T-helper 2 cell treated with Interferon-gamma antibody and Interleukin-4, amounts not matched to agents 5 μg/mL and 100 μg/mL, for 36 hours (primary cell): Measurements from ENCODE around the gene DNASE2.
"Not testable (repeated sequence)": the region's sequence is repeated elsewhere in the genome, so short reads cannot be mapped to it uniquely, and the experiment has no call there.

Experiments
- DNase-seq: peaks from one replicate; pipeline ENCODE4 v3.0.0; 2021; ENCODE audit warnings: low spot score
- H3K27ac Mint-ChIP-seq: one replicate; pipeline ENCODE4 v1.8.0; 2021; ENCODE audit warnings: mild to moderate bottlenecking, mixed read lengths
- H3K27me3 Mint-ChIP-seq: one replicate; pipeline ENCODE4 v1.8.0; 2021; ENCODE audit warnings: low read depth, mixed read lengths
- H3K36me3 Mint-ChIP-seq: one replicate; pipeline ENCODE4 v1.8.0; 2021; ENCODE audit warnings: low read depth, mixed read lengths
- H3K4me1 Mint-ChIP-seq: one replicate; pipeline ENCODE4 v1.8.0; 2021; ENCODE audit warnings: low read depth, mixed read lengths
- H3K4me3 Mint-ChIP-seq: one replicate; pipeline ENCODE4 v1.8.0; 2022; ENCODE audit warnings: mild to moderate bottlenecking, moderate library complexity, mixed read lengths
- H3K9me3 Mint-ChIP-seq: one replicate; pipeline ENCODE4 v1.8.0; 2021; ENCODE audit warnings: mixed read lengths

The DNASE2 gene

GRCh38 chr19:12881172-12881808 lies at the start of gene DNASE2:
Gene DNASE2, minus strand, starts transcription at chr19:12881449. Its CDS starts 74 bp downstream, at chr19:12881375.
- H3K9me3 Mint-ChIP-seq, result peaks cover 12% of the 10 kb centered on the region
- H3K4me1 Mint-ChIP-seq, result peaks cover 18% of the 10 kb centered on the region
- DNase-seq, result peak; percentile 91
- no peaks in the 10 kb centered on the region for H3K27me3 Mint-ChIP-seq
- peak within 1 kb of the TSS; percentile 90 for H3K27ac Mint-ChIP-seq
- peak within 1 kb of the TSS; percentile 93 for H3K4me3 Mint-ChIP-seq
- peaks cover 15% of the 10 kb centered on the region for H3K36me3 Mint-ChIP-seq

GRCh38 chr19:12930002-12930645 lies 48.9 kb upstream of the DNASE2 start:
- H3K4me3 Mint-ChIP-seq, result no peak overlapping the region
- H3K9me3 Mint-ChIP-seq, result no peaks in the 10 kb centered on the region
- no peak for DNase-seq
- peaks cover 36% of the 10 kb centered on the region for H3K36me3 Mint-ChIP-seq
- H3K4me1 Mint-ChIP-seq, result peaks cover 11% of the 10 kb centered on the region
- no peak overlapping the region for H3K27ac Mint-ChIP-seq
- H3K27me3 Mint-ChIP-seq, result no peaks in the 10 kb centered on the region

GRCh38 chr19:12924621-12925310 lies 43.5 kb upstream of the DNASE2 start:
- Mint-ChIP-seq H3K36me3 (peaks cover 48% of the 10 kb centered on the region), H3K9me3 (no peaks in the 10 kb centered on the region), H3K4me3 (no peak overlapping the region), H3K27me3 (no peaks in the 10 kb centered on the region), H3K27ac (no peak overlapping the region), H3K4me1 (peaks cover 3% of the 10 kb centered on the region)
- DNase-seq, result no peak

- H3K36me3 Mint-ChIP-seq, result peaks cover 35% of the 10 kb centered on the region
- peaks cover 11% of the 10 kb centered on the region for H3K4me1 Mint-ChIP-seq
- H3K9me3 Mint-ChIP-seq, result no peaks in the 10 kb centered on the region
- no peak for DNase-seq
- peak overlapping the region; percentile 7 for H3K27ac Mint-ChIP-seq
- no peak overlapping the region for H3K4me3 Mint-ChIP-seq
- H3K27me3 Mint-ChIP-seq, result peaks cover 2% of the 10 kb centered on the region
Measured at GRCh38 chr19:12922959-12923358, 41.7 kb upstream of the DNASE2 start.

GRCh38 chr19:12921047-12921446 lies 39.8 kb upstream of the DNASE2 start:
- Mint-ChIP-seq H3K27me3 (peaks cover 2% of the 10 kb centered on the region), H3K9me3 (no peaks in the 10 kb centered on the region), H3K4me1 (peaks cover 11% of the 10 kb centered on the region), H3K4me3 (no peak overlapping the region), H3K36me3 (peaks cover 27% of the 10 kb centered on the region), H3K27ac (peak overlapping the region; percentile 31)
- DNase-seq, result no peak

- H3K27ac Mint-ChIP-seq, result peak overlapping the region; percentile 79
- H3K4me3 Mint-ChIP-seq, result peak overlapping the region; percentile 75
- peaks cover 2% of the 10 kb centered on the region for H3K27me3 Mint-ChIP-seq
Measured at GRCh38 chr19:12918253-12918652, 37.0 kb upstream of the DNASE2 start.

GRCh38 chr19:12915860-12916259 lies 34.6 kb upstream of the DNASE2 start:
- not testable (repeated sequence) for H3K9me3 Mint-ChIP-seq, DNase-seq, H3K36me3 Mint-ChIP-seq, H3K27me3 Mint-ChIP-seq, H3K4me3 Mint-ChIP-seq
- peak overlapping the region; percentile 40 for H3K27ac Mint-ChIP-seq
- peaks cover 24% of the 10 kb centered on the region for H3K4me1 Mint-ChIP-seq

More at GRCh38 chr19:12918253-12918652, 37.0 kb upstream of the DNASE2 start:
- peaks cover 22% of the 10 kb centered on the region for H3K4me1 Mint-ChIP-seq
- H3K36me3 Mint-ChIP-seq, result peaks cover 12% of the 10 kb centered on the region
- no peak for DNase-seq
- H3K9me3 Mint-ChIP-seq, result no peaks in the 10 kb centered on the region

GRCh38 chr19:12913851-12914690 lies 32.8 kb upstream of the DNASE2 start:
- H3K9me3 Mint-ChIP-seq, result no peaks in the 10 kb centered on the region
- peak overlapping the region; percentile 94 for H3K27ac Mint-ChIP-seq
- peaks cover 17% of the 10 kb centered on the region for H3K4me1 Mint-ChIP-seq
- H3K27me3 Mint-ChIP-seq, result peaks cover under 1% of the 10 kb centered on the region
- DNase-seq, result peak; percentile 33
- no peaks in the 10 kb centered on the region for H3K36me3 Mint-ChIP-seq
- H3K4me3 Mint-ChIP-seq, result peak overlapping the region; percentile 77

- Mint-ChIP-seq H3K4me3 (no peak overlapping the region), H3K9me3 (no peaks in the 10 kb centered on the region), H3K36me3 (peaks cover 2% of the 10 kb centered on the region), H3K27ac (peak overlapping the region; percentile 94), H3K27me3 (no peaks in the 10 kb centered on the region), H3K4me1 (peaks cover 13% of the 10 kb centered on the region)
- no peak for DNase-seq
Measured at GRCh38 chr19:12913011-12913561, 31.8 kb upstream of the DNASE2 start.

GRCh38 chr19:12912571-12912970 lies 31.3 kb upstream of the DNASE2 start:
- H3K9me3 Mint-ChIP-seq, result no peaks in the 10 kb centered on the region
- no peak overlapping the region for H3K4me3 Mint-ChIP-seq
- peaks cover 13% of the 10 kb centered on the region for H3K4me1 Mint-ChIP-seq
- peaks cover 2% of the 10 kb centered on the region for H3K36me3 Mint-ChIP-seq
- no peak for DNase-seq
- H3K27me3 Mint-ChIP-seq, result no peaks in the 10 kb centered on the region
- H3K27ac Mint-ChIP-seq, result no peak overlapping the region

- Mint-ChIP-seq H3K9me3 (no peaks in the 10 kb centered on the region), H3K27me3 (no peaks in the 10 kb centered on the region), H3K4me3 (no peak overlapping the region), H3K36me3 (peaks cover 4% of the 10 kb centered on the region), H3K27ac (no peak overlapping the region), H3K4me1 (no peaks in the 10 kb centered on the region)
- DNase-seq, result no peak
Measured at GRCh38 chr19:12907166-12907565, 25.9 kb upstream of the DNASE2 start.

GRCh38 chr19:12899891-12900518 lies 18.8 kb upstream of the DNASE2 start:
- Mint-ChIP-seq H3K27me3 (no peaks in the 10 kb centered on the region), H3K4me3 (no peak overlapping the region), H3K4me1 (no peaks in the 10 kb centered on the region), H3K9me3 (no peaks in the 10 kb centered on the region), H3K27ac (no peak overlapping the region), H3K36me3 (peaks cover 6% of the 10 kb centered on the region)
- DNase-seq, result no peak

GRCh38 chr19:12896460-12896859 lies 15.2 kb upstream of the DNASE2 start:
- Mint-ChIP-seq H3K36me3 (peaks cover 10% of the 10 kb centered on the region), H3K9me3 (no peaks in the 10 kb centered on the region), H3K27me3 (no peaks in the 10 kb centered on the region), H3K4me3 (no peak overlapping the region), H3K27ac (no peak overlapping the region), H3K4me1 (peaks cover 5% of the 10 kb centered on the region)
- DNase-seq, result no peak
